ENCODE results near the gene MPDU1.

The MPDU1 gene

GRCh38 chr17:7560172-7561027, 23.3 kb upstream of the MPDU1 start:
- peak; percentile 54 for DNase-seq (ENCODE audit: low read depth)

GRCh38 chr17:7561028-7561575, 22.6 kb upstream of the MPDU1 start:
- DNase-seq (ENCODE audit: low read depth): peak; percentile 83

GRCh38 chr17:7561589-7562207, 22.0 kb upstream of the MPDU1 start, which contains the start of gene SENP3:
Gene SENP3, plus strand, starts transcription at chr17:7561919. Its CDS starts 1,158 bp downstream, at chr17:7563077.
- peak; percentile 87 for DNase-seq (ENCODE audit: low read depth)

- no peak for DNase-seq (ENCODE audit: low read depth)
Measured at GRCh38 chr17:7562208-7562605, 21.4 kb upstream of the MPDU1 start.

GRCh38 chr17:7563115-7563869, 20.4 kb upstream of the MPDU1 start:
- no peak for DNase-seq (ENCODE audit: low read depth)

- no peak for DNase-seq (ENCODE audit: low read depth)
Measured at GRCh38 chr17:7569571-7569970, 14.1 kb upstream of the MPDU1 start.

- DNase-seq (ENCODE audit: low read depth): no peak
Measured at GRCh38 chr17:7570351-7570750, 13.3 kb upstream of the MPDU1 start.

GRCh38 chr17:7572338-7572587, 11.4 kb upstream of the MPDU1 start:
- no peak for DNase-seq (ENCODE audit: low read depth)

- peak; percentile 99 for DNase-seq (ENCODE audit: low read depth)
Measured at GRCh38 chr17:7572588-7573323, 10.9 kb upstream of the MPDU1 start.

GRCh38 chr17:7573324-7574080, 10.2 kb upstream of the MPDU1 start:
- DNase-seq (ENCODE audit: low read depth): peak; percentile 86

- no peak for DNase-seq (ENCODE audit: low read depth)
Measured at GRCh38 chr17:7574176-7574953, 9.3 kb upstream of the MPDU1 start.

- no peak for DNase-seq (ENCODE audit: low read depth)
Measured at GRCh38 chr17:7575481-7575883, 8.2 kb upstream of the MPDU1 start.

GRCh38 chr17:7575959-7576358, 7.7 kb upstream of the MPDU1 start:
- DNase-seq (ENCODE audit: low read depth): no peak

- no peak for DNase-seq (ENCODE audit: low read depth)
Measured at GRCh38 chr17:7576432-7576937, 7.2 kb upstream of the MPDU1 start.

GRCh38 chr17:7577327-7578199, 6.1 kb upstream of the MPDU1 start:
- DNase-seq (ENCODE audit: low read depth): no peak

- peak; percentile 73 for DNase-seq (ENCODE audit: low read depth)
Measured at GRCh38 chr17:7579001-7579833, 4.4 kb upstream of the MPDU1 start, which contains the start of gene CD68. Gene CD68, plus strand, starts transcription at chr17:7579638. Its CDS starts 40 bp downstream, at chr17:7579678.

GRCh38 chr17:7579834-7580603, 3.6 kb upstream of the MPDU1 start:
- no peak for DNase-seq (ENCODE audit: low read depth)

All from activated T-cell treated with anti-CD3 and anti-CD28 coated beads for 24 hours (primary cell).